ENCODE data around the gene ZC3H18.

GRCh38 chr16:88624481-88624880 lies 54.3 kb downstream of the ZC3H18 start:
- TF ChIP-seq, protein P1, sequence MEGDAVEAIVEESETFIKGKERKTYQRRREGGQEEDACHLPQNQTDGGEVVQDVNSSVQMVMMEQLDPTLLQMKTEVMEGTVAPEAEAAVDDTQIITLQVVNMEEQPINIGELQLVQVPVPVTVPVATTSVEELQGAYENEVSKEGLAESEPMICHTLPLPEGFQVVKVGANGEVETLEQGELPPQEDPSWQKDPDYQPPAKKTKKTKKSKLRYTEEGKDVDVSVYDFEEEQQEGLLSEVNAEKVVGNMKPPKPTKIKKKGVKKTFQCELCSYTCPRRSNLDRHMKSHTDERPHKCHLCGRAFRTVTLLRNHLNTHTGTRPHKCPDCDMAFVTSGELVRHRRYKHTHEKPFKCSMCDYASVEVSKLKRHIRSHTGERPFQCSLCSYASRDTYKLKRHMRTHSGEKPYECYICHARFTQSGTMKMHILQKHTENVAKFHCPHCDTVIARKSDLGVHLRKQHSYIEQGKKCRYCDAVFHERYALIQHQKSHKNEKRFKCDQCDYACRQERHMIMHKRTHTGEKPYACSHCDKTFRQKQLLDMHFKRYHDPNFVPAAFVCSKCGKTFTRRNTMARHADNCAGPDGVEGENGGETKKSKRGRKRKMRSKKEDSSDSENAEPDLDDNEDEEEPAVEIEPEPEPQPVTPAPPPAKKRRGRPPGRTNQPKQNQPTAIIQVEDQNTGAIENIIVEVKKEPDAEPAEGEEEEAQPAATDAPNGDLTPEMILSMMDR (conservative IDR thresholded peaks at IDR 0.05; ENCODE audit: low read depth, low read length): no peak
- TF ChIP-seq EZH2phosphoT487 (IDR thresholded peaks at IDR 0.05; ENCODE audit: borderline replicate concordance, low read length) (no peak), EZH2 (IDR thresholded peaks at IDR 0.05; ENCODE audit: low read length, unreplicated experiment) (no peak)
